H1 (cell line): ENCODE results near the gene NEK2. TPM values are rescaled to one million over a fixed set of nuclear protein-coding genes. Genes with fewer than 3 reads are reported as not detected.

Source experiments
- CTCF ChIA-PET: fragments of 300-600 bp; sonication (Branson Sonifier 250); formaldehyde crosslinking; loops from one replicate; lab custom pipeline; 2021; ENCODE audit not compliant: partially characterized antibody; lab: Charles Lee
- POLR2A ChIA-PET: fragments of 300-600 bp; sonication (Branson Sonifier 250); formaldehyde crosslinking; loops from one replicate; lab custom pipeline; 2021; ENCODE audit warnings: inconsistent platforms; ENCODE audit not compliant: partially characterized antibody; lab: Charles Lee
- DNase-seq, 2 experiments: peaks; one replicate each; pipeline versions ENCODE4 v3.0.0 to v3.0.0-alpha.2; 2010 to 2022; ENCODE audit warnings: low spot score in 2 of 2, low read depth in 1 of 2, mixed read lengths in 1 of 2
- FAIRE-seq: peaks from 2 replicates; lab custom pipeline; 2011; peaks lifted over from hg19 to GRCh38; lab: Jason Lieb, UNC
- H2AFZ ChIP-seq: 2 replicates; pipeline ENCODE4 v1.8.1; 2012; ENCODE audit warnings: low read length, inconsistent platforms
- H2AK5ac ChIP-seq: 2 replicates; pipeline ENCODE4 v1.6.1; 2013; ENCODE audit warnings: low read depth, low read length
- H2BK120ac ChIP-seq: replicated peaks from 2 replicates; pipeline ENCODE3; 2013; ENCODE audit warnings: low read depth, low read length, inconsistent platforms
- H2BK12ac ChIP-seq: 2 replicates; pipeline ENCODE4 v1.6.1; 2013; ENCODE audit warnings: low read depth, low read length
- H2BK15ac ChIP-seq: 2 replicates; pipeline ENCODE4 v1.6.1; 2013; ENCODE audit warnings: low read length
- H2BK20ac ChIP-seq: 2 replicates; pipeline ENCODE4 v1.6.1; 2013; ENCODE audit warnings: low read length
- H2BK5ac ChIP-seq: 2 replicates; pipeline ENCODE4 v1.6.1; 2013; ENCODE audit warnings: low read depth, low read length
- H3K14ac ChIP-seq: 2 replicates; pipeline ENCODE4 v1.6.1; 2013; ENCODE audit warnings: inconsistent platforms; ENCODE audit not compliant: insufficient read length
- H3K18ac ChIP-seq: 2 replicates; pipeline ENCODE4 v1.6.1; 2013; ENCODE audit warnings: low read length; ENCODE audit errors: extremely low read depth
- H3K23ac ChIP-seq: 2 replicates; pipeline ENCODE4 v1.6.1; 2013; ENCODE audit warnings: inconsistent platforms; ENCODE audit not compliant: insufficient read length
- H3K23me2 ChIP-seq: 2 replicates; pipeline ENCODE4 v1.6.1; 2013; ENCODE audit warnings: low read depth, low read length
- H3K27ac ChIP-seq: 2 replicates; pipeline ENCODE4 v1.6.1; 2011; ENCODE audit warnings: low read depth, low read length, inconsistent platforms
- H3K27me3 ChIP-seq, 4 experiments: replicated peaks in 1 of 4; 1 replicate in 1 of 4; 2 replicates in 3 of 4; pipeline versions ENCODE4 v1.6.1 to v1.8.1; 2011 to 2013; ENCODE audit warnings: low read length in 3 of 4, mild to moderate bottlenecking in 3 of 4, inconsistent platforms in 2 of 4, mixed read lengths in 2 of 4, moderate library complexity in 1 of 4; ENCODE audit not compliant: control insufficient read depth in 3 of 4, insufficient read depth in 3 of 4; ENCODE audit errors: extremely low read depth in 1 of 4
- H3K36me3 ChIP-seq, 4 experiments: 2 replicates each; pipeline versions ENCODE4 v1.6.1 to v1.8.1; 2011 to 2013; ENCODE audit warnings: mild to moderate bottlenecking in 4 of 4, low read length in 3 of 4, moderate library complexity in 2 of 4, control low read depth in 1 of 4, inconsistent platforms in 1 of 4; ENCODE audit not compliant: insufficient read depth in 4 of 4, control insufficient read depth in 2 of 4
- H3K4ac ChIP-seq: replicated peaks from 2 replicates; pipeline ENCODE3; 2013; ENCODE audit warnings: low read length, low read depth, mixed read lengths, inconsistent platforms; ENCODE audit not compliant: insufficient read length
- H3K4me1 ChIP-seq, 4 experiments: replicated peaks in 1 of 4; 1 replicate in 1 of 4; 2 replicates in 3 of 4; pipeline versions ENCODE4 v1.6.1 to v1.8.1; 2011 to 2013; ENCODE audit warnings: low read length in 3 of 4, inconsistent platforms in 2 of 4, mixed read lengths in 1 of 4; ENCODE audit not compliant: insufficient read depth in 4 of 4, control insufficient read depth in 3 of 4
- H3K4me2 ChIP-seq, 2 experiments: 2 replicates each; pipeline versions ENCODE4 v1.6.1 to v1.8.1; 2011 to 2013; ENCODE audit warnings: low read depth in 2 of 2, low read length in 2 of 2, control low read depth in 1 of 2, inconsistent platforms in 1 of 2, mild to moderate bottlenecking in 1 of 2; ENCODE audit not compliant: insufficient read depth in 1 of 2
- H3K4me3 ChIP-seq, 4 experiments: fragments of 200-600, 300-600 bp in 1 of 4; sonication (generic), shearing (Covaris generic), sonication (Bioruptor Twin) in 1 of 4; 2 replicates each; pipeline versions ENCODE4 v1.5.1 to v1.8.1; 2011 to 2016; ENCODE audit warnings: low read length in 4 of 4, low read depth in 3 of 4, control low read depth in 2 of 4, inconsistent platforms in 2 of 4, mild to moderate bottlenecking in 2 of 4, mixed read lengths in 1 of 4, moderate library complexity in 1 of 4; ENCODE audit not compliant: insufficient read depth in 2 of 4; ENCODE audit errors: extremely low read depth in 1 of 4
- H3K56ac ChIP-seq: replicated peaks from 2 replicates; pipeline ENCODE3; 2013; ENCODE audit warnings: low read depth, mild to moderate bottlenecking, mixed read lengths, low read length, inconsistent platforms; ENCODE audit not compliant: insufficient read length
- H3K79me1 ChIP-seq: 2 replicates; pipeline ENCODE4 v1.6.1; 2013; ENCODE audit warnings: low read depth, low read length, control low read depth
- H3K79me2 ChIP-seq, 2 experiments: 2 replicates each; pipeline versions ENCODE4 v1.6.1 to v1.8.1; 2012 to 2013; ENCODE audit warnings: low read length in 2 of 2, mild to moderate bottlenecking in 2 of 2, inconsistent platforms in 1 of 2; ENCODE audit not compliant: insufficient read depth in 2 of 2, control insufficient read depth in 1 of 2
- H3K9ac ChIP-seq, 4 experiments: replicated peaks in 1 of 4; 1 replicate in 1 of 4; 2 replicates in 3 of 4; pipeline versions ENCODE4 v1.6.1 to v1.8.1; 2011 to 2013; ENCODE audit warnings: low read depth in 3 of 4, low read length in 3 of 4, control low read depth in 2 of 4, mild to moderate bottlenecking in 2 of 4, moderate library complexity in 2 of 4, inconsistent platforms in 1 of 4; ENCODE audit errors: extremely low read depth in 1 of 4
- H3K9me3 ChIP-seq, 2 experiments: 2 replicates each; pipeline versions ENCODE4 v1.6.1 to v1.8.1; 2012 to 2013; ENCODE audit warnings: mild to moderate bottlenecking in 2 of 2, moderate library complexity in 2 of 2, control low read depth in 1 of 2, inconsistent platforms in 1 of 2, low read depth in 1 of 2, low read length in 1 of 2, mixed read lengths in 1 of 2; ENCODE audit not compliant: insufficient read depth in 2 of 2
- H4K20me1 ChIP-seq, 2 experiments: replicated peaks in 1 of 2; 2 replicates each; pipeline versions ENCODE3 to v1.8.1; 2011 to 2013; ENCODE audit warnings: inconsistent platforms in 2 of 2, low read length in 2 of 2, mild to moderate bottlenecking in 1 of 2; ENCODE audit not compliant: insufficient read depth in 2 of 2, control insufficient read depth in 1 of 2
- H4K5ac ChIP-seq: 2 replicates; pipeline ENCODE4 v1.6.1; 2013; ENCODE audit warnings: low read length, low read depth, mixed read lengths, inconsistent platforms; ENCODE audit not compliant: insufficient read length
- H4K8ac ChIP-seq: 2 replicates; pipeline ENCODE4 v1.8.0; 2013; ENCODE audit warnings: mild to moderate bottlenecking, moderate library complexity, low read length, inconsistent platforms; ENCODE audit not compliant: insufficient read depth; ENCODE audit errors: extremely low read depth
- H4K91ac ChIP-seq: replicated peaks from 2 replicates; pipeline ENCODE3; 2013; ENCODE audit warnings: low read length, mixed read lengths, inconsistent platforms; ENCODE audit not compliant: insufficient read length
- ASH2L ChIP-seq: fragments of 200-600, 300-600 bp; sonication (generic); IDR thresholded peaks from one replicate; pipeline ENCODE4 v1.7.1; 2017; ENCODE audit warnings: low read length
- ATF3 ChIP-seq: IDR thresholded peaks from 2 replicates; pipeline ENCODE4 v1.6.1; 2011; ENCODE audit warnings: low read depth, mild to moderate bottlenecking, low read length; ENCODE audit not compliant: insufficient read depth
- CREB1 ChIP-seq: IDR thresholded peaks from 2 replicates; pipeline ENCODE4 v1.6.1; 2012; ENCODE audit warnings: inconsistent platforms
- CTBP2 ChIP-seq: IDR thresholded peaks from 2 replicates; pipeline ENCODE4 v1.7.0; 2011; ENCODE audit warnings: borderline replicate concordance, mild to moderate bottlenecking, moderate library complexity, mixed read lengths, low read length; ENCODE audit not compliant: insufficient read depth, insufficient read length
- CTCF ChIP-seq, 3 experiments: IDR thresholded peaks; 1 replicate in 2 of 3; 2 replicates in 1 of 3; pipeline versions ENCODE4 v1.5.1 to v1.6.1; 2011; ENCODE audit warnings: low read length in 3 of 3, mild to moderate bottlenecking in 3 of 3, inconsistent platforms in 2 of 3, low read depth in 1 of 3, moderate library complexity in 1 of 3; ENCODE audit not compliant: insufficient read depth in 1 of 3; ENCODE audit errors: control extremely low read depth in 1 of 3
- EGR1 ChIP-seq: IDR thresholded peaks from 2 replicates; pipeline ENCODE4 v1.6.1; 2011; ENCODE audit warnings: low read depth, low read length, borderline replicate concordance
- SIN3A ChIP-seq, 2 experiments: IDR thresholded peaks in 1 of 2; conservative IDR thresholded peaks in 1 of 2; 2 replicates each; pipeline ENCODE4 v1.6.1; 2011 to 2012; ENCODE audit warnings: low read length in 2 of 2, improper control_type of control experiment in 1 of 2, low read depth in 1 of 2, mild to moderate bottlenecking in 1 of 2
- USF2 ChIP-seq: IDR thresholded peaks from 2 replicates; pipeline ENCODE4 v1.6.1; 2011; ENCODE audit warnings: low read length, improper control_type of control experiment
- WGBS, 2 experiments: shearing (Covaris generic) in 1 of 2; methylation state at CpG; one replicate each; pipeline versions ENCODE4 v1.1.6 to v1.1.7; 2013 to 2015; ENCODE audit warnings: low lambda C conversion rate in 2 of 2, mixed read lengths in 2 of 2, inconsistent platforms in 1 of 2, low coverage in 1 of 2, missing lambda C conversion rate in 1 of 2; ENCODE audit not compliant: insufficient replicate concordance in 2 of 2, insufficient coverage in 1 of 2, insufficient read length in 1 of 2; ENCODE audit errors: extremely low coverage in 1 of 2, missing lambda C conversion rate in 1 of 2; 5-methylcytosine and 5-hydroxymethylcytosine counted together
- polyA plus RNA-seq, 7 experiments: library from polyadenylated mRNA; depleted of rRNA in 3 of 7; stranded (reverse) in 5 of 7; unstranded in 2 of 7; fragments of >200 nt in 5 of 7; fragments of 200-250 nt in 2 of 7; gene quantifications; 1 replicate in 5 of 7; 2 replicates in 1 of 7; 4 replicates in 1 of 7; pipeline versions ENCODE4 v1.2.1 to v1.2.3, GENCODE V29; 2011 to 2013; ENCODE audit warnings: missing spikeins in 2 of 7, mixed read lengths in 2 of 7
- total RNA-seq: library from RNA; stranded (reverse); fragmentation: NEBNext Ultra II Directional; extraction: Animal tissue kit (Norgen Biotek cat#: 25700); gene quantifications from 2 replicates; pipeline ENCODE4 v1.2.1, GENCODE V29; 2021

Gene NEK2
- total and polyA plus RNA-seq, 2 of the 8 experiments (the other 6 are each of a cell fraction or from before 2014, with no cell fraction given), result 8.4 to 22.9 TPM

DNA sequence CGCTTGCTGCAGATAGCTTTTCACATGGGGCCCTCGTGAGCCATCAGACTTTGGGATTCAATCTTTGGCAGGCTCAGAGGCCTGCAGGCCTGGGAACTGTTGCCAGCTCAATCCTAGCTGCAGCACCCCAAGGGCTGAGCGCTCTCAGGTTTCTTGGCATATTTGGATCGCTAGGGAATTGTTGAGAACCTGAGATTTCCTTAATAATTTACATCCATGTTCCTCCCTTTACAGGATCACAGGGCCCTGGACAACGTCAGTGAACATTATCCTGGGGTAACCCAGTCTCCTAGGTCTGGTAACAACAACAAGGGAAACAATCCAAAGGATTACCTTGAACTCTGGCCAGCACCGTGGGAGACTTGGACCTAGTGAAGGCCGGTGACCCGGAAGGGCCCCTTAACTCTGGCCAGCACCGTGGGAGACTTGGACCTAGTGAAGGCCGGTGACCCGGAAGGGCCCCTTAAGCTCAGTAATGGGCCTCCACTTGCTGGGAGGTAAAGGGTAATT is 49.3 kb upstream of the NEK2 start:
- WGBS, 2 experiments, result 89% methylated on average over 10 of the region's 11 CpGs; no CpG with 5 or more reads in 1 of the 2 experiments
- Histone ChIP-seq H3K36me3 (no peaks in the 10 kb centered on the region), H2BK12ac (no peak overlapping the region), H2BK120ac (no peak overlapping the region), H3K23me2 (no peaks in the 10 kb centered on the region; the same call in 1 of the 2 replicates), H4K5ac (no peak overlapping the region), H2BK5ac (no peak overlapping the region), H4K8ac (no peak overlapping the region), H3K9ac (no peak overlapping the region), H2BK15ac (no peak overlapping the region), H3K4ac (no peak overlapping the region), H3K4me3 (no peak overlapping the region), H4K91ac (no peak overlapping the region), H3K79me2 (no peaks in the 10 kb centered on the region), H3K14ac (no peak overlapping the region), H3K9me3 (no peaks in the 10 kb centered on the region), H3K18ac (no peak overlapping the region), H3K79me1 (no peaks in the 10 kb centered on the region), H4K20me1 (no peaks in the 10 kb centered on the region), H3K27me3 (no peaks in the 10 kb centered on the region), H3K56ac (no peak overlapping the region), H2BK20ac (no peak overlapping the region), H2AK5ac (no peak overlapping the region), H3K27ac (no peak overlapping the region), H3K4me1 (no peaks in the 10 kb centered on the region), H2AFZ (no peak overlapping the region), H3K4me2 (no peak overlapping the region), H3K23ac (no peak overlapping the region)
- ChIA-PET CTCF (interaction anchor here (1.2 to 6.4 kb wide), 2 partner anchors 26 to 42 kb away, joined by 3 to 43 read pairs; no protein-coding TSS in a partner anchor), POLR2A (no interaction called here)
- no peak for FAIRE-seq
- no peak for DNase-seq
- TF ChIP-seq ASH2L (no peak), CTCF (IDR thresholded peaks at IDR 0.05; ENCODE audit: control extremely low read depth in 1 of 3, insufficient read depth in 1 of 3, low read depth in 1 of 3, low read length in 3 of 3) (no peak), USF2 (no peak), CREB1 (no peak), SIN3A (conservative IDR thresholded peaks at IDR 0.05 in 1 of 2, IDR thresholded peaks at IDR 0.05 in 1 of 2; ENCODE audit: low read depth in 1 of 2, low read length in 2 of 2) (no peak), ATF3 (no peak), EGR1 (no peak), CTBP2 (no peak)
